IMR-90 (cell line): ENCODE results near the gene ELF2. TPM values are rescaled to one million over a fixed set of nuclear protein-coding genes. Genes with fewer than 3 reads are reported as not detected.

ENCODE experiments used
- ATAC-seq: fragments of 200-7000 bp; cut with Tn5 transposase; 2 replicates; pipeline ENCODE4 v1.9.1; 2020; ENCODE audit warnings: low read depth, mild to moderate bottlenecking, moderate library complexity
- BruUV-seq: library from RNA; stranded (reverse); fragments of 400-500 nt; replicated peaks from 2 replicates; lab custom pipeline; 2021; lab: Mats Ljungman, UMichigan
- CTCF ChIA-PET: fragments of 300-600 bp; formaldehyde crosslinking; extraction: SDS; loops from one replicate; lab custom pipeline; 2021; ENCODE audit warnings: antibody characterized with exemption; lab: Yijun Ruan, JAX
- POLR2A ChIA-PET: fragments of 300-600 bp; sonication (Branson Sonifier 250); formaldehyde crosslinking; loops from one replicate; lab custom pipeline; 2022; ENCODE audit warnings: antibody characterized with exemption; ENCODE audit not compliant: unreplicated experiment; lab: Charles Lee
- DNase-seq: peaks from one replicate; pipeline ENCODE4 v3.0.0; 2013
- H2AFZ ChIP-seq: replicated peaks from 2 replicates; pipeline ENCODE3; 2013; ENCODE audit warnings: low read length, mild to moderate bottlenecking; ENCODE audit not compliant: poor library complexity
- H2AK5ac ChIP-seq: 2 replicates; pipeline ENCODE4 v1.6.1; 2013; ENCODE audit warnings: low read depth, low read length, inconsistent platforms
- H2AK9ac ChIP-seq: replicated peaks from 2 replicates; pipeline ENCODE3; 2013; ENCODE audit warnings: mild to moderate bottlenecking, low read depth, low read length, moderate library complexity; ENCODE audit not compliant: poor library complexity
- H2BK120ac ChIP-seq: 2 replicates; pipeline ENCODE4 v1.6.1; 2013; ENCODE audit warnings: low read depth, low read length, inconsistent platforms
- H2BK15ac ChIP-seq: 3 replicates; pipeline ENCODE4 v1.6.1; 2013; ENCODE audit warnings: low read depth, low read length, inconsistent platforms
- H2BK20ac ChIP-seq: 2 replicates; pipeline ENCODE4 v1.6.1; 2013; ENCODE audit warnings: low read depth, mild to moderate bottlenecking, inconsistent platforms, low read length, moderate library complexity
- H2BK5ac ChIP-seq: 2 replicates; pipeline ENCODE4 v1.6.1; 2013; ENCODE audit warnings: mild to moderate bottlenecking, low read depth, low read length, inconsistent platforms; ENCODE audit not compliant: poor library complexity, severe bottlenecking
- H3K14ac ChIP-seq: replicated peaks from 2 replicates; pipeline ENCODE4 v1.6.1; 2013; ENCODE audit warnings: low read depth, low read length, inconsistent platforms
- H3K18ac ChIP-seq: 2 replicates; pipeline ENCODE4 v1.6.1; 2013; ENCODE audit warnings: low read depth, low read length, control low read depth
- H3K23ac ChIP-seq: 2 replicates; pipeline ENCODE4 v1.6.1; 2013; ENCODE audit warnings: low read depth, low read length, inconsistent platforms
- H3K27ac ChIP-seq: 2 replicates; pipeline ENCODE4 v1.5.1; 2013; ENCODE audit warnings: mild to moderate bottlenecking, control low read depth, low read length; ENCODE audit not compliant: insufficient read depth
- H3K27me3 ChIP-seq: 2 replicates; pipeline ENCODE4 v1.6.1; 2013; ENCODE audit warnings: low read length; ENCODE audit not compliant: control insufficient read depth, insufficient read depth
- H3K36me3 ChIP-seq: 2 replicates; pipeline ENCODE4 v1.6.1; 2013; ENCODE audit warnings: low read length, mixed read lengths; ENCODE audit not compliant: control insufficient read depth, insufficient read depth
- H3K4ac ChIP-seq: 2 replicates; pipeline ENCODE4 v1.6.1; 2013; ENCODE audit warnings: low read depth, low read length, inconsistent platforms
- H3K4me1 ChIP-seq: 2 replicates; pipeline ENCODE4 v1.6.1; 2013; ENCODE audit warnings: low read length, mixed read lengths; ENCODE audit not compliant: control insufficient read depth, insufficient read depth
- H3K4me2 ChIP-seq: 2 replicates; pipeline ENCODE4 v1.6.1; 2013; ENCODE audit warnings: low read depth, mild to moderate bottlenecking, control low read depth, low read length, moderate library complexity
- H3K4me3 ChIP-seq: 2 replicates; pipeline ENCODE4 v1.5.1; 2013; ENCODE audit warnings: low read depth, mild to moderate bottlenecking, control low read depth, low read length, moderate library complexity; ENCODE audit not compliant: insufficient read depth
- H3K56ac ChIP-seq: 2 replicates; pipeline ENCODE4 v1.6.1; 2013; ENCODE audit warnings: low read length, inconsistent platforms; ENCODE audit not compliant: insufficient read depth; ENCODE audit errors: extremely low read depth
- H3K79me1 ChIP-seq, 2 experiments: 2 replicates each; pipeline ENCODE4 v1.6.1; 2013; ENCODE audit warnings: low read length in 2 of 2, inconsistent platforms in 1 of 2, low read depth in 1 of 2
- H3K9ac ChIP-seq: 2 replicates; pipeline ENCODE4 v1.6.1; 2013; ENCODE audit warnings: low read depth, low read length, control low read depth
- H3K9me1 ChIP-seq: 2 replicates; pipeline ENCODE4 v1.6.1; 2013; ENCODE audit warnings: low read length, inconsistent platforms; ENCODE audit not compliant: insufficient read depth
- H3K9me3 ChIP-seq: 2 replicates; pipeline ENCODE4 v1.6.1; 2013; ENCODE audit warnings: low read length; ENCODE audit not compliant: control insufficient read depth, insufficient read depth
- H4K20me1 ChIP-seq: 2 replicates; pipeline ENCODE4 v1.6.1; 2013; ENCODE audit warnings: low read length, inconsistent platforms; ENCODE audit not compliant: insufficient read depth
- H4K5ac ChIP-seq: 2 replicates; pipeline ENCODE4 v1.6.1; 2013; ENCODE audit warnings: mild to moderate bottlenecking, low read depth, low read length, control low read depth
- H4K8ac ChIP-seq, 2 experiments: 2 replicates each; pipeline ENCODE4 v1.6.1; 2013; ENCODE audit warnings: low read depth in 2 of 2, low read length in 2 of 2, control low read depth in 1 of 2, inconsistent platforms in 1 of 2
- H4K91ac ChIP-seq: 2 replicates; pipeline ENCODE4 v1.6.1; 2013; ENCODE audit warnings: low read depth, low read length, inconsistent platforms; ENCODE audit not compliant: insufficient read depth
- BHLHE40 ChIP-seq: fragments of 150-350 bp; IDR thresholded peaks from 2 replicates; pipeline ENCODE4 v1.6.1; 2016; ENCODE audit warnings: mild to moderate bottlenecking, low read depth, low read length
- CEBPB ChIP-seq: IDR thresholded peaks from 2 replicates; pipeline ENCODE4 v1.6.1; 2012; ENCODE audit warnings: low read depth, low read length, improper control_type of control experiment
- CHD1 ChIP-seq: IDR thresholded peaks from 2 replicates; pipeline ENCODE4 v1.6.1; 2012; ENCODE audit warnings: low read depth, low read length, improper control_type of control experiment
- FOS ChIP-seq: fragments of 150-350 bp; IDR thresholded peaks from 2 replicates; pipeline ENCODE4 v1.6.1; 2016; ENCODE audit warnings: low read depth, low read length
- MAFK ChIP-seq: IDR thresholded peaks from 2 replicates; pipeline ENCODE4 v1.6.1; 2012; ENCODE audit warnings: low read depth, low read length, improper control_type of control experiment
- MAZ ChIP-seq: IDR thresholded peaks from 2 replicates; pipeline ENCODE4 v1.6.1; 2012; ENCODE audit warnings: low read depth, mild to moderate bottlenecking, low read length, improper control_type of control experiment, moderate library complexity, borderline replicate concordance
- MXI1 ChIP-seq: IDR thresholded peaks from 2 replicates; pipeline ENCODE4 v1.6.1; 2012; ENCODE audit warnings: low read depth, mild to moderate bottlenecking, low read length, moderate library complexity, borderline replicate concordance
- NFE2L2 ChIP-seq: fragments of 150-350 bp; IDR thresholded peaks from 2 replicates; pipeline ENCODE4 v1.6.1; 2016; ENCODE audit warnings: low read depth, mild to moderate bottlenecking, low read length
- POLR2A ChIP-seq: IDR thresholded peaks from 2 replicates; pipeline ENCODE4 v1.6.1; 2012; ENCODE audit warnings: mild to moderate bottlenecking, low read depth, low read length
- RAD21 ChIP-seq: IDR thresholded peaks from 2 replicates; pipeline ENCODE4 v1.6.1; 2012; ENCODE audit warnings: low read length, improper control_type of control experiment
- RCOR1 ChIP-seq: IDR thresholded peaks from 2 replicates; pipeline ENCODE4 v1.6.1; 2012; ENCODE audit warnings: mild to moderate bottlenecking, low read length, improper control_type of control experiment; ENCODE audit not compliant: insufficient replicate concordance
- RFX5 ChIP-seq: IDR thresholded peaks from 2 replicates; pipeline ENCODE4 v1.8.0; 2012; ENCODE audit warnings: low read depth, mild to moderate bottlenecking, low read length, moderate library complexity
- SMC3 ChIP-seq: fragments of 150-350 bp; IDR thresholded peaks from 2 replicates; pipeline ENCODE4 v1.6.1; 2016; ENCODE audit warnings: low read depth, mild to moderate bottlenecking, antibody characterized with exemption, low read length, moderate library complexity
- WGBS, 2 experiments: methylation state at CpG; one replicate each; pipeline versions ENCODE4 v1.1.5 to v1.1.7; 2013; ENCODE audit warnings: missing lambda C conversion rate in 2 of 2; ENCODE audit not compliant: insufficient read length in 1 of 2; ENCODE audit errors: extremely low coverage in 2 of 2; 5-methylcytosine and 5-hydroxymethylcytosine counted together
- dilution Hi-C: fragments of 300-500 bp; cut with HindIII; formaldehyde crosslinking; loops from one replicate; pipeline ENCODE4 v1.14.3; 2018; ENCODE audit warnings: low sequenced_read_pairs; ENCODE audit not compliant: unreplicated experiment
- in situ Hi-C: fragments of 300-500 bp; cut with MboI; formaldehyde crosslinking; loops from 3 replicates; pipeline ENCODE4 v1.14.3; 2019; ENCODE audit warnings: low sequenced_read_pairs, inconsistent platforms, mixed read lengths
- intact Hi-C: fragments of 100-400 bp; cut with micrococcal nuclease; formaldehyde crosslinking; loops from 2 replicates; pipeline ENCODE4 v1.10.0; 2022
- polyA plus RNA-seq, 3 experiments: library from polyadenylated mRNA; depleted of rRNA; stranded (reverse); fragments of >200 nt; gene quantifications; 2 replicates each; pipeline ENCODE4 v1.2.3, GENCODE V29; 2012; ENCODE audit warnings: low replicate concordance in 1 of 3
- total RNA-seq: library from RNA; depleted of rRNA; stranded (reverse); fragments of >200 nt; gene quantifications from 2 replicates; pipeline ENCODE4 v1.2.3, GENCODE V29; 2012
- TF ChIP-seq, protein P1 (sequence below): conservative IDR thresholded peaks from 2 replicates; pipeline ENCODE4 v1.5.1; 2012; ENCODE audit warnings: mild to moderate bottlenecking, low read depth, low read length, improper control_type of control experiment
- TF ChIP-seq, protein P2 (sequence below): fragments of 150-350 bp; IDR thresholded peaks from 2 replicates; pipeline ENCODE4 v1.6.1; 2017; ENCODE audit warnings: mild to moderate bottlenecking, antibody characterized with exemption, low read length, low read depth
- TF ChIP-seq, protein P3 (sequence below): fragments of 150-350 bp; IDR thresholded peaks from 2 replicates; pipeline ENCODE4 v1.6.1; 2016; ENCODE audit warnings: low read depth, mild to moderate bottlenecking, low read length, moderate library complexity, borderline replicate concordance

Gene ELF2
- total and polyA plus RNA-seq, 2 of the 4 experiments (the other 2 are of a cell fraction), result 14.5 to 42.3 TPM

DNA sequence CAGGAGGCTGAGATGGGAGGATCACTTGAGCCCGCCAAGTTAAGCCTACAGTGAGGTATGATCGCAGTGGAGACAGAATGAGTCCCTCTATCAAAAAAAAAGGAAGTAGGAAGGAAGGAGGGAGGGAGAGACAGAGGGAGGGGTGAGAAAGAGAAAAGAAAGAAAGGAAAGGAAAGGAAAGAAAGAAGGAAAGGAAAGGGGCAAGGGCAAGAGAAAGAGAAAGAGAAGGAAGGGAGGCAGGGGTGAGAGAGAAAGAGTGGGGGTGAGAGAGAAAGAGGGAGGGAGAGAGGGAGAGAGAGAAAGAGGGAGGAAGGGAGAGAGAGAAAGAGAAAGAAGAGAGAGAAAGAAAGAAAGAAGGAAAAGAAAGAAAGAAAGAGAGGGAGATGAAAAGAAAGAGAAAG is 13.2 kb downstream of the ELF2 start:
- TF ChIP-seq MAFK, result no peak
- no peak for TF ChIP-seq FOS
- TF ChIP-seq, protein P1, sequence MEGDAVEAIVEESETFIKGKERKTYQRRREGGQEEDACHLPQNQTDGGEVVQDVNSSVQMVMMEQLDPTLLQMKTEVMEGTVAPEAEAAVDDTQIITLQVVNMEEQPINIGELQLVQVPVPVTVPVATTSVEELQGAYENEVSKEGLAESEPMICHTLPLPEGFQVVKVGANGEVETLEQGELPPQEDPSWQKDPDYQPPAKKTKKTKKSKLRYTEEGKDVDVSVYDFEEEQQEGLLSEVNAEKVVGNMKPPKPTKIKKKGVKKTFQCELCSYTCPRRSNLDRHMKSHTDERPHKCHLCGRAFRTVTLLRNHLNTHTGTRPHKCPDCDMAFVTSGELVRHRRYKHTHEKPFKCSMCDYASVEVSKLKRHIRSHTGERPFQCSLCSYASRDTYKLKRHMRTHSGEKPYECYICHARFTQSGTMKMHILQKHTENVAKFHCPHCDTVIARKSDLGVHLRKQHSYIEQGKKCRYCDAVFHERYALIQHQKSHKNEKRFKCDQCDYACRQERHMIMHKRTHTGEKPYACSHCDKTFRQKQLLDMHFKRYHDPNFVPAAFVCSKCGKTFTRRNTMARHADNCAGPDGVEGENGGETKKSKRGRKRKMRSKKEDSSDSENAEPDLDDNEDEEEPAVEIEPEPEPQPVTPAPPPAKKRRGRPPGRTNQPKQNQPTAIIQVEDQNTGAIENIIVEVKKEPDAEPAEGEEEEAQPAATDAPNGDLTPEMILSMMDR, result no peak
- TF ChIP-seq NFE2L2, result no peak
- no peak for TF ChIP-seq CHD1
- no peak for TF ChIP-seq CEBPB
- TF ChIP-seq MXI1, result no peak
- no peak for TF ChIP-seq RCOR1
- no peak for TF ChIP-seq RFX5
- no peak for TF ChIP-seq RAD21
- no peak for TF ChIP-seq MAZ
- TF ChIP-seq, protein P2, sequence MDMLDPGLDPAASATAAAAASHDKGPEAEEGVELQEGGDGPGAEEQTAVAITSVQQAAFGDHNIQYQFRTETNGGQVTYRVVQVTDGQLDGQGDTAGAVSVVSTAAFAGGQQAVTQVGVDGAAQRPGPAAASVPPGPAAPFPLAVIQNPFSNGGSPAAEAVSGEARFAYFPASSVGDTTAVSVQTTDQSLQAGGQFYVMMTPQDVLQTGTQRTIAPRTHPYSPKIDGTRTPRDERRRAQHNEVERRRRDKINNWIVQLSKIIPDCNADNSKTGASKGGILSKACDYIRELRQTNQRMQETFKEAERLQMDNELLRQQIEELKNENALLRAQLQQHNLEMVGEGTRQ, result no peak
- no peak for TF ChIP-seq POLR2A
- TF ChIP-seq, protein P3, sequence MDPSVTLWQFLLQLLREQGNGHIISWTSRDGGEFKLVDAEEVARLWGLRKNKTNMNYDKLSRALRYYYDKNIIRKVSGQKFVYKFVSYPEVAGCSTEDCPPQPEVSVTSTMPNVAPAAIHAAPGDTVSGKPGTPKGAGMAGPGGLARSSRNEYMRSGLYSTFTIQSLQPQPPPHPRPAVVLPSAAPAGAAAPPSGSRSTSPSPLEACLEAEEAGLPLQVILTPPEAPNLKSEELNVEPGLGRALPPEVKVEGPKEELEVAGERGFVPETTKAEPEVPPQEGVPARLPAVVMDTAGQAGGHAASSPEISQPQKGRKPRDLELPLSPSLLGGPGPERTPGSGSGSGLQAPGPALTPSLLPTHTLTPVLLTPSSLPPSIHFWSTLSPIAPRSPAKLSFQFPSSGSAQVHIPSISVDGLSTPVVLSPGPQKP, result no peak
- no peak for TF ChIP-seq SMC3
- no peak for TF ChIP-seq BHLHE40
- Histone ChIP-seq H3K4me2 (no peak overlapping the region), H3K4ac (no peak overlapping the region), H3K9me1 (peaks cover 3% of the 10 kb centered on the region; the same call in 1 of the 2 replicates), H2AK9ac (no peak overlapping the region), H3K27me3 (no peaks in the 10 kb centered on the region), H2BK15ac (no peak overlapping the region), H3K18ac (no peak overlapping the region), H3K9me3 (no peaks in the 10 kb centered on the region), H3K9ac (no peak overlapping the region), H2AFZ (no peak overlapping the region), H2BK120ac (no peak overlapping the region), H3K56ac (no peak overlapping the region), H3K36me3 (no peaks in the 10 kb centered on the region), H4K8ac (no peak overlapping the region), H3K79me1 (peaks cover 15 to 48% of the 10 kb centered on the region in 2 experiments), H3K23ac (no peak overlapping the region), H2BK5ac (no peak overlapping the region), H4K20me1 (peaks cover 12% of the 10 kb centered on the region; the same call in 1 of the 2 replicates), H3K14ac (no peak overlapping the region), H2AK5ac (no peak overlapping the region), H4K91ac (no peak overlapping the region), H2BK20ac (no peak overlapping the region), H4K5ac (no peak overlapping the region), H3K4me1 (peaks cover 2% of the 10 kb centered on the region; the same call in 1 of the 2 replicates), H3K27ac (no peak overlapping the region), H3K4me3 (no peak overlapping the region)
- ChIA-PET CTCF (no interaction called here), POLR2A (interaction anchor here (0.6 kb wide), 1 partner anchor 64 kb away, joined by 4 read pairs; no protein-coding TSS in a partner anchor)
- in situ Hi-C loops (no loop called here), dilution Hi-C loops (no loop called here), intact Hi-C loops (no loop called here)
- no TSS peak for BruUV-seq
- ATAC-seq (no peak), DNase-seq (no peak)
- no CpG with 5 or more reads among the region's 2 CpGs for WGBS, 2 experiments
